Fibroblast of lung (primary cell): ENCODE results near the gene COX4I2. TPM values are rescaled to one million over a fixed set of nuclear protein-coding genes. Genes with fewer than 3 reads are reported as not detected.

ENCODE experiments used
- DNase-seq, 2 donors: peaks; one replicate each; pipeline versions ENCODE4 v3.0.0 to v3.0.0-alpha.2; 2010; ENCODE audit warnings: low read depth in 2 of 2
- H2AFZ ChIP-seq: 2 replicates; pipeline ENCODE4 v1.5.1; 2012; ENCODE audit warnings: low read length, control low read depth, inconsistent platforms
- H3K27ac ChIP-seq: 2 replicates; pipeline ENCODE4 v1.5.1; 2011; ENCODE audit warnings: low read length, control low read depth; ENCODE audit not compliant: insufficient read depth
- H3K27me3 ChIP-seq: 2 replicates; pipeline ENCODE4 v1.5.1; 2011; ENCODE audit warnings: mild to moderate bottlenecking, low read length; ENCODE audit not compliant: control insufficient read depth, insufficient read depth
- H3K36me3 ChIP-seq: 2 replicates; pipeline ENCODE4 v1.5.1; 2011; ENCODE audit warnings: low read length; ENCODE audit not compliant: control insufficient read depth, insufficient read depth
- H3K4me1 ChIP-seq: 2 replicates; pipeline ENCODE4 v1.5.1; 2011; ENCODE audit warnings: low read length; ENCODE audit not compliant: control insufficient read depth, insufficient read depth; ENCODE audit errors: extremely low read depth
- H3K4me2 ChIP-seq: 2 replicates; pipeline ENCODE4 v1.5.1; 2011; ENCODE audit warnings: low read length, control low read depth; ENCODE audit not compliant: insufficient read depth; ENCODE audit errors: extremely low read depth
- H3K4me3 ChIP-seq, 4 experiments: fragments of 200-600 bp in 1 of 4; sonication (generic) in 1 of 4; replicated peaks in 1 of 4; 2 replicates each; pipeline ENCODE4 v1.5.1; 2011 to 2016; ENCODE audit warnings: low read length in 4 of 4, low read depth in 3 of 4, mild to moderate bottlenecking in 3 of 4, control low read depth in 2 of 4, inconsistent platforms in 1 of 4, mixed read lengths in 1 of 4; ENCODE audit not compliant: insufficient read depth in 1 of 4; ENCODE audit errors: control extremely low read depth in 1 of 4
- H3K79me2 ChIP-seq: 2 replicates; pipeline ENCODE4 v1.5.1; 2012; ENCODE audit warnings: mild to moderate bottlenecking, low read length, inconsistent platforms; ENCODE audit not compliant: control insufficient read depth, insufficient read depth
- H3K9ac ChIP-seq: 2 replicates; pipeline ENCODE4 v1.5.1; 2011; ENCODE audit warnings: mild to moderate bottlenecking, low read length, control low read depth; ENCODE audit not compliant: insufficient read depth
- H3K9me3 ChIP-seq: 2 replicates; pipeline ENCODE4 v1.5.1; 2012; ENCODE audit warnings: low read depth, low read length; ENCODE audit not compliant: control insufficient read depth, insufficient read depth
- H4K20me1 ChIP-seq: 2 replicates; pipeline ENCODE4 v1.5.1; 2011; ENCODE audit warnings: low read length; ENCODE audit not compliant: control insufficient read depth, insufficient read depth; ENCODE audit errors: extremely low read depth
- EZH2 ChIP-seq: IDR thresholded peaks from 2 replicates; pipeline ENCODE4 v1.5.1; 2012; ENCODE audit warnings: low read length, control low read depth, mild to moderate bottlenecking; ENCODE audit errors: missing control alignments
- polyA plus RNA-seq, 2 donors: library from polyadenylated mRNA; depleted of rRNA in 1 of 2; stranded (reverse) in 1 of 2; unstranded in 1 of 2; fragments of >200 nt; gene quantifications; 2 replicates each; pipeline ENCODE4 v1.2.1, GENCODE V29; 2011 to 2012; ENCODE audit warnings: missing spikeins in 1 of 2
- total RNA-seq: library from RNA; depleted of rRNA; stranded (reverse); fragments of >200 nt; gene quantifications from 2 replicates; pipeline ENCODE4 v1.2.1, GENCODE V29; 2014
- TF ChIP-seq, protein P1 (sequence below), 2 donors: IDR thresholded peaks in 1 of 2; conservative IDR thresholded peaks in 1 of 2; 1 replicate in 1 of 2; 2 replicates in 1 of 2; pipeline ENCODE4 v1.5.1; 2011 to 2012; ENCODE audit warnings: low read length in 2 of 2, control low read depth in 1 of 2, inconsistent platforms in 1 of 2, low read depth in 1 of 2, mild to moderate bottlenecking in 1 of 2

Gene COX4I2
- total and polyA plus RNA-seq, 2 donors (not counting 1 experiment from before 2014, with no cell fraction given) = not detected

DNA sequence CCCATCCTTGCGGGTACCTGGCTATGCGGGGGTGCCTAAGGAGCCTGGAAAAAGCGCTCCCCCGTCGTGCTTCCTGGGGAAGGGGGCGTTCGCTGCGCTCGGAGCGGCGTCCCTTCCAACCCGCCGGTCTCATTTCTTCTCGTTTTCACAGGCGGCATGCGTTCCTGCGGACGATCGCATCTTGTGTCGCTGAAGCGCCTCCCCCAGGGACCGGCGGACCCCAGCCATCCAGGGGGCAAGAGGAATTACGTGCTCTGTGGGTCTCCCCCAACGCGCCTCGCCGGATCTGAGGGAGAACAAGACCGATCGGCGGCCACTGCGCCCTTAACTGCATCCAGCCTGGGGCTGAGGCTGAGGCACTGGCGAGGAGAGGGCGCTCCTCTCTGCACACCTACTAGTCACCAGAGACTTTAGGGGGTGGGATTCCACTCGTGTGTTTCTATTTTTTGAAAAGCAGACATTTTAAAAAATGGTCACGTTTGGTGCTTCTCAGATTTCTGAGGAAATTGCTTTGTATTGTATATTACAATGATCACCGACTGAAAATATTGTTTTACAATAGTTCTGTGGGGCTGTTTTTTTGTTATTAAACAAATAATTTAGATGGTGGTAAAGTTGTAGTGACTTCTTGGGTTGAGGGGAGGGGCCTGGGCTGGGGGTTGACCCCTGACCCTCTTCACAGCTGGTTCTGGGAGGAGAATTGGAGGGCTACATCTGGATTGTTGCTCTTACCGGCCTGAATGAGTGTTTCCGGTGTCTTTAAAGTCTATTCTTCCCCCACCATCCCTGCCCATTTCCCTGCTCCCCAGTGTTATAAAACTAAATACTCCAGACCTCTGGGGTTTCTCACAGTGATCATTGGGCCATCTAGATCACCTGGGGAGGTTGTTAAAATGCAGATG, 31.6 kb upstream of the COX4I2 start:
- Histone ChIP-seq H3K9ac (peak overlapping the region; percentile 98), H3K36me3 (no peaks in the 10 kb centered on the region), H3K79me2 (peaks cover 20% of the 10 kb centered on the region), H2AFZ (no peak overlapping the region), H3K9me3 (no peaks in the 10 kb centered on the region), H3K27me3 (no peaks in the 10 kb centered on the region), H3K4me2 (peak overlapping the region; percentile 82), H4K20me1 (no peaks in the 10 kb centered on the region), H3K4me3 (peak overlapping the region; percentile 79 to 98 (median 87)), H3K4me1 (peaks cover 26% of the 10 kb centered on the region), H3K27ac (peak overlapping the region; percentile 98)
- peak; percentile 25 to 37 for DNase-seq
- TF ChIP-seq, protein P1, sequence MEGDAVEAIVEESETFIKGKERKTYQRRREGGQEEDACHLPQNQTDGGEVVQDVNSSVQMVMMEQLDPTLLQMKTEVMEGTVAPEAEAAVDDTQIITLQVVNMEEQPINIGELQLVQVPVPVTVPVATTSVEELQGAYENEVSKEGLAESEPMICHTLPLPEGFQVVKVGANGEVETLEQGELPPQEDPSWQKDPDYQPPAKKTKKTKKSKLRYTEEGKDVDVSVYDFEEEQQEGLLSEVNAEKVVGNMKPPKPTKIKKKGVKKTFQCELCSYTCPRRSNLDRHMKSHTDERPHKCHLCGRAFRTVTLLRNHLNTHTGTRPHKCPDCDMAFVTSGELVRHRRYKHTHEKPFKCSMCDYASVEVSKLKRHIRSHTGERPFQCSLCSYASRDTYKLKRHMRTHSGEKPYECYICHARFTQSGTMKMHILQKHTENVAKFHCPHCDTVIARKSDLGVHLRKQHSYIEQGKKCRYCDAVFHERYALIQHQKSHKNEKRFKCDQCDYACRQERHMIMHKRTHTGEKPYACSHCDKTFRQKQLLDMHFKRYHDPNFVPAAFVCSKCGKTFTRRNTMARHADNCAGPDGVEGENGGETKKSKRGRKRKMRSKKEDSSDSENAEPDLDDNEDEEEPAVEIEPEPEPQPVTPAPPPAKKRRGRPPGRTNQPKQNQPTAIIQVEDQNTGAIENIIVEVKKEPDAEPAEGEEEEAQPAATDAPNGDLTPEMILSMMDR (conservative IDR thresholded peaks at IDR 0.05 in 1 of 2, IDR thresholded peaks at IDR 0.05 in 1 of 2; ENCODE audit: low read depth in 1 of 2, low read length in 2 of 2) = no peak
- TF ChIP-seq EZH2 = no peak

DNA sequence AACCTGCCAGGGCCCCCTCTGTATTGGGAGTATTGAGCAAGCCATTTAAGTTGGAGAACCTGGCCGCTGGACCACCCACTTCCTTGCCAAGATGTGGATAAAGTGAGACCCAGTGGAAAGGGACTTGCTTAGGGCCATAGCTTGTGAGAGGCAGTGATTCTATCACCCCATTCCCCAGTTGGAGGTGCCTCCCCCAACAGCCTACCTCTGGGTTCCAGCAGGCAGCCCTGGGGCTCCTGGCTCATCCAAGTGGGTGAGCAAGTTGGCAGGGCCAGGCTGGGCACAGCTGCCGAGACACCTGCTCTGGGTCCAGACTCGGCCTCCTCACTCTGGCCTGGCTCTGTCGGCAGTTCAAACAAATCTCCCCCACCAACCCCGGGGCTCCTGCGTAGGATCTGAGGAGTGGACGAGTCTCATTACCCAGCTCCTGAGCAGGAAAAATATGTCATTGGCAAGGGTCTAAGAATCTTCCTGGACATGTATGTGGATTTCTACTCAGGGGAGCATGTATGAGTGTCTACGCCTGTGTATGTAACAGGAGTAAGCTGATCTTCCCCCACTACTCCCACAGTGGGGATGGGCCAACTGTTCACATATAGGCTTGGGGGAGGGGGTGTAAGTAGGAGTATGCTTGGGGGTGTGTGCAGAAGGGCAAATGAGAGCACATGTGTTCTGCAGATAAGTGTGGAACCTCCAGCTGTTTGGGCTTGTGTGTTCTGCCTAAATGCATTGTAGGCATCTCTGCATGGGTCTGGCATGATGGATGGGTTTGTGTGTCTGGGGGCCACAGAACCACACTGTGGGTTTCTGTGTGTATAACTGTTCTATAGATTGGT, 30.7 kb upstream of the COX4I2 start:
- H3K4me2 ChIP-seq = peak overlapping the region; percentile 82
- peak overlapping the region; percentile 79 to 98 (median 87) for H3K4me3 ChIP-seq
- DNase-seq = peak; percentile 85 to 86
- no peaks in the 10 kb centered on the region for H3K9me3 ChIP-seq
- H3K9ac ChIP-seq = peak overlapping the region; percentile 98
- no peaks in the 10 kb centered on the region for H3K36me3 ChIP-seq
- H2AFZ ChIP-seq = no peak overlapping the region
- peaks cover 20% of the 10 kb centered on the region for H3K79me2 ChIP-seq
- no peaks in the 10 kb centered on the region for H4K20me1 ChIP-seq
- no peaks in the 10 kb centered on the region for H3K27me3 ChIP-seq
- peak overlapping the region; percentile 98 for H3K27ac ChIP-seq
- H3K4me1 ChIP-seq = peaks cover 26% of the 10 kb centered on the region
- TF ChIP-seq, protein P1 (conservative IDR thresholded peaks at IDR 0.05 in 1 of 2, IDR thresholded peaks at IDR 0.05 in 1 of 2; ENCODE audit: low read depth in 1 of 2, low read length in 2 of 2) = no peak
- no peak for TF ChIP-seq EZH2

DNA sequence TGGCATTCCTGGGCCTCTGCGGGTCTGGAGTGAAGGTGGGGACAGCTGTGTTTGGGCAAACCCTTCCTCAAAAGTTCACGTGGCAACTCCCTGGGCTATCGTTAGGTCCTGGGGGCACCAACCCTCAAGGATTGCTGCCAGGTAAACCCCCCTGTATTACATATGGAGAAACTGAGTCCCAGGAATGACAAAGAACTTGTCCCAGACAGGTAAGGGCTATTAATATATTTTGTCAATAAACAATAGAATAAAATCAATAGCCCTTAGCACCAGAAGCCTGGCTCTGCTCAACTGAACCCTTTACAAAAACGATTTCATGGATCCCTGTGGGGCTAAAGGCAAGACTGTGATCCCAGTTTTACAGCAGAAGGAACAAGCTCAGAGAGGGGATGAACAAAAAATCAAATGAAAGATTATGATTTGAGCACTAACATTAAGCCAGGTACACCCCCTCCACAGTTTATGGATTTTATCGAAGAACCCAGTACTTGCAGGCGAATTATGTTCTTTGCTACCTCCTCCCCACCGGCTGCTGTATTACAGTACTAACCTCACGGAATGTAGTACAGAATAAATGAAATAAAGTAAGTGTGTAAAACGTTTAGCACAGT, 30.0 kb upstream of the COX4I2 start:
- Histone ChIP-seq H3K4me3 (peak overlapping the region in 2 of 4 experiments; percentile 84 to 90), H3K4me2 (peak overlapping the region; percentile 54), H3K9me3 (no peaks in the 10 kb centered on the region), H3K9ac (peak overlapping the region; percentile 43), H2AFZ (no peak overlapping the region), H3K27me3 (no peaks in the 10 kb centered on the region), H3K4me1 (peaks cover 24% of the 10 kb centered on the region), H4K20me1 (no peaks in the 10 kb centered on the region), H3K79me2 (peaks cover 20% of the 10 kb centered on the region), H3K36me3 (no peaks in the 10 kb centered on the region), H3K27ac (peak overlapping the region; percentile 98)
- peak; percentile 45 to 51 for DNase-seq
- TF ChIP-seq, protein P1 (conservative IDR thresholded peaks at IDR 0.05 in 1 of 2, IDR thresholded peaks at IDR 0.05 in 1 of 2; ENCODE audit: low read depth in 1 of 2, low read length in 2 of 2) = no peak
- no peak for TF ChIP-seq EZH2
